ENCODE measurements around the gene PLEKHA7. TPM values are rescaled to one million over a fixed set of nuclear protein-coding genes. Genes with fewer than 3 reads are reported as not detected.

Gene PLEKHA7
- total RNA-seq, 1 donor from 2014 or later = 45.9 TPM

GRCh38 chr11:17008099-17008498 lies 6.1 kb downstream of the PLEKHA7 start:
- intact Hi-C loops (cut with DNase I) = no loop called here
- Histone ChIP-seq H3K27ac (no peak overlapping the region), H3K36me3 (no peaks in the 10 kb centered on the region), H3K4me3 (no peak overlapping the region), H3K27me3 (no peaks in the 10 kb centered on the region), H3K4me1 (peaks cover 4% of the 10 kb centered on the region), H3K9me3 (no peaks in the 10 kb centered on the region)
- no peak for DNase-seq (ENCODE audit: extremely low spot score in 2 of 2)
- TF ChIP-seq POLR2AphosphoS5 (IDR thresholded peaks at IDR 0.05; ENCODE audit: insufficient read depth in 1 of 2, low read depth in 1 of 2) (no peak), POLR2A (IDR thresholded peaks at IDR 0.05) (no peak)
- TF ChIP-seq, protein P1, sequence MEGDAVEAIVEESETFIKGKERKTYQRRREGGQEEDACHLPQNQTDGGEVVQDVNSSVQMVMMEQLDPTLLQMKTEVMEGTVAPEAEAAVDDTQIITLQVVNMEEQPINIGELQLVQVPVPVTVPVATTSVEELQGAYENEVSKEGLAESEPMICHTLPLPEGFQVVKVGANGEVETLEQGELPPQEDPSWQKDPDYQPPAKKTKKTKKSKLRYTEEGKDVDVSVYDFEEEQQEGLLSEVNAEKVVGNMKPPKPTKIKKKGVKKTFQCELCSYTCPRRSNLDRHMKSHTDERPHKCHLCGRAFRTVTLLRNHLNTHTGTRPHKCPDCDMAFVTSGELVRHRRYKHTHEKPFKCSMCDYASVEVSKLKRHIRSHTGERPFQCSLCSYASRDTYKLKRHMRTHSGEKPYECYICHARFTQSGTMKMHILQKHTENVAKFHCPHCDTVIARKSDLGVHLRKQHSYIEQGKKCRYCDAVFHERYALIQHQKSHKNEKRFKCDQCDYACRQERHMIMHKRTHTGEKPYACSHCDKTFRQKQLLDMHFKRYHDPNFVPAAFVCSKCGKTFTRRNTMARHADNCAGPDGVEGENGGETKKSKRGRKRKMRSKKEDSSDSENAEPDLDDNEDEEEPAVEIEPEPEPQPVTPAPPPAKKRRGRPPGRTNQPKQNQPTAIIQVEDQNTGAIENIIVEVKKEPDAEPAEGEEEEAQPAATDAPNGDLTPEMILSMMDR (IDR thresholded peaks at IDR 0.05) = no peak

- Histone ChIP-seq H3K9me3 (no peaks in the 10 kb centered on the region), H3K4me3 (no peak overlapping the region), H3K4me1 (no peaks in the 10 kb centered on the region), H3K36me3 (no peaks in the 10 kb centered on the region), H3K27me3 (no peaks in the 10 kb centered on the region), H3K27ac (no peak overlapping the region)
- intact Hi-C loops (cut with DNase I) = no loop called here
- no peak for TF ChIP-seq POLR2A (IDR thresholded peaks at IDR 0.05)
- TF ChIP-seq, protein P1 (IDR thresholded peaks at IDR 0.05) = no peak
- no peak for TF ChIP-seq POLR2AphosphoS5 (IDR thresholded peaks at IDR 0.05; ENCODE audit: insufficient read depth in 1 of 2, low read depth in 1 of 2)
- DNase-seq (ENCODE audit: extremely low spot score in 2 of 2) = no peak
Observed at GRCh38 chr11:17005646-17006045, 8.6 kb downstream of the PLEKHA7 start.

- Histone ChIP-seq H3K36me3 (no peaks in the 10 kb centered on the region), H3K4me1 (no peaks in the 10 kb centered on the region), H3K9me3 (no peaks in the 10 kb centered on the region), H3K4me3 (no peak overlapping the region), H3K27me3 (no peaks in the 10 kb centered on the region), H3K27ac (no peak overlapping the region)
- no peak for DNase-seq (ENCODE audit: extremely low spot score in 2 of 2)
- TF ChIP-seq POLR2A (IDR thresholded peaks at IDR 0.05) = no peak
- TF ChIP-seq, protein P1 (IDR thresholded peaks at IDR 0.05) = no peak
- no peak for TF ChIP-seq POLR2AphosphoS5 (IDR thresholded peaks at IDR 0.05; ENCODE audit: insufficient read depth in 1 of 2, low read depth in 1 of 2)
- intact Hi-C loops (cut with DNase I) = no loop called here
Observed at GRCh38 chr11:17004486-17005148, 9.6 kb downstream of the PLEKHA7 start.

- intact Hi-C loops (cut with DNase I) = no loop called here
- TF ChIP-seq POLR2AphosphoS5 (IDR thresholded peaks at IDR 0.05; ENCODE audit: insufficient read depth in 1 of 2, low read depth in 1 of 2) (no peak), POLR2A (IDR thresholded peaks at IDR 0.05) (no peak)
- TF ChIP-seq, protein P1 (IDR thresholded peaks at IDR 0.05) = no peak
- Histone ChIP-seq H3K4me3 (no peak overlapping the region), H3K4me1 (no peaks in the 10 kb centered on the region), H3K36me3 (no peaks in the 10 kb centered on the region), H3K27me3 (no peaks in the 10 kb centered on the region), H3K9me3 (no peaks in the 10 kb centered on the region), H3K27ac (no peak overlapping the region)
- DNase-seq (ENCODE audit: extremely low spot score in 2 of 2) = no peak
Observed at GRCh38 chr11:17003426-17003825, 10.8 kb downstream of the PLEKHA7 start.

GRCh38 chr11:17002543-17002942 lies 11.7 kb downstream of the PLEKHA7 start:
- H3K27ac ChIP-seq = no peak overlapping the region
- intact Hi-C loops (cut with DNase I) = no loop called here
- H3K27me3 ChIP-seq = no peaks in the 10 kb centered on the region
- DNase-seq (ENCODE audit: extremely low spot score in 2 of 2) = no peak
- no peaks in the 10 kb centered on the region for H3K36me3 ChIP-seq
- H3K4me3 ChIP-seq = no peak overlapping the region
- no peaks in the 10 kb centered on the region for H3K9me3 ChIP-seq
- no peaks in the 10 kb centered on the region for H3K4me1 ChIP-seq
- TF ChIP-seq POLR2AphosphoS5 (IDR thresholded peaks at IDR 0.05; ENCODE audit: insufficient read depth in 1 of 2, low read depth in 1 of 2) (no peak), POLR2A (IDR thresholded peaks at IDR 0.05) (no peak)
- TF ChIP-seq, protein P1 (IDR thresholded peaks at IDR 0.05) = no peak

Measured in vagina (tissue), 2 donors.